ENCODE measurements around the gene STUM.

DNA sequence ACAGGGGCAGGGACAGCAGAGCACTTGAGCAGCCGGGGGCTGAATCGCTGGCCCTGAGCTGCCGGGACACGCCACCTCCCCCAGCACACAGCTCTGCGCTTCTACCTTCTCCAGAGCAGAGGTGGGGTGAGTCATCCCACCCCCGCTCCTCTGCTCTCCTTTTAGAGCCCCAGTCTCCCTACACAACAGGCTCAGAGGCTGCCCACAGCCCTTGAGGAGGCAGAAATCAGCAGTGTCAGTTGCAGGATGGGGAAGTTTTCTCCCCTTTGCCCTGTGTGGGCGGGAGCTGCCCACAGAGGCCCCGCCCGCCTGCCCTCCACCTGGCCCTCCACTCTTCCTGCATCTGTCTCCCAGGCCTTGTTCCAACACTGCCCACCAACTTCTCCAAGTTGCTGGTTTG, 94.6 kb downstream of the STUM start:
- no peak for TF ChIP-seq GATA3 (IDR thresholded peaks at IDR 0.05; ENCODE audit: low read depth, low read length)
- no peak for TF ChIP-seq GATA2 (IDR thresholded peaks at IDR 0.05; ENCODE audit: low read depth, low read length)

All from SH-SY5Y (cell line).